Prostate gland (tissue), 2 donors: ENCODE results near the gene SHISA6.

Experiments
- CTCF ChIP-seq, 4 experiments: fragments of 200-600 bp in 2 of 4; fragments of 450-650 bp in 2 of 4; sonication (generic) in 2 of 4; IDR thresholded peaks; 1 replicate in 3 of 4; 2 replicates in 1 of 4; pipeline ENCODE4 v1.5.1; 2016 to 2019; ENCODE audit warnings: antibody characterized with exemption in 4 of 4, mild to moderate bottlenecking in 2 of 4, moderate library complexity in 2 of 4
- POLR2A ChIP-seq: fragments of 450-650 bp; IDR thresholded peaks from one replicate; pipeline ENCODE4 v1.6.1; 2016; ENCODE audit warnings: antibody characterized with exemption, mild to moderate bottlenecking

GRCh38 chr17:11205659-11206058, 35.4 kb upstream of the SHISA6 start:
- TF ChIP-seq POLR2A = no peak
- no peak for TF ChIP-seq CTCF (IDR thresholded peaks at IDR 0.05)
